Measurements from ENCODE around the gene GALNT13.

GALNT13 gene

DNA sequence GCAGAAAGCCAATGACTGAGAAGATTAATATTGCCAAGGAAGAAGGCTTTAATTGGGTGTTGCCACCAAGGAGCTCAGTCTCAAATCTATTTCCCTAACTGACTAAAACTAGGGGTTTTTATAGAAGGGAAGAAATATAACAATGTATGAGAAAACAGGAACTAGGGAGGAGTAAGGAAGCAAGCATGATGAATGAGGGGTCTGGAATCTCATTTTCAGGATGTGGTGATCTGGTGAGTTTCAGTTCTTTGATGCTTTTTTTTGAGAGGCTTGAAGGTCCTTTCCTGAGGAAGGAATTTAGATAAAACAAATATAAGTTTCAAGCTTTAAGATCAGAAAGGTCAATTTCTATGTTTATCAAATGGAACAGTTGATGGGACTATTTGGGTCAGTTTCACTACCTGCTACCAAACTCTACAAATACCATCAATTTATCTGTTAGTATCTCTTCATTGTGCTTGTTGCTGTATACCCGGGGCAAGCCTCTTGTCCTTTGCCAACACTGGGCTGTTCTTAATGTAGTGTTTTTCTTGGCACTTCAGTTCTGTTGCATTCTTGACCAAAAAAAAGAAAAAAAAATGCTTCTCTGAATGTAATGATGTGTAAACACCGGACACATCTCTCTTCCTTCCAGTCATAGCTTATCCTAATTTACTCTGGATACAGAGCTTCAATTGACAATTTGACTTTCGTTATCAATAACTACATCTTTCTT, 357.0 kb downstream of the GALNT13 start:
- DNase-seq (ENCODE audit: low spot score) = no peak

DNA sequence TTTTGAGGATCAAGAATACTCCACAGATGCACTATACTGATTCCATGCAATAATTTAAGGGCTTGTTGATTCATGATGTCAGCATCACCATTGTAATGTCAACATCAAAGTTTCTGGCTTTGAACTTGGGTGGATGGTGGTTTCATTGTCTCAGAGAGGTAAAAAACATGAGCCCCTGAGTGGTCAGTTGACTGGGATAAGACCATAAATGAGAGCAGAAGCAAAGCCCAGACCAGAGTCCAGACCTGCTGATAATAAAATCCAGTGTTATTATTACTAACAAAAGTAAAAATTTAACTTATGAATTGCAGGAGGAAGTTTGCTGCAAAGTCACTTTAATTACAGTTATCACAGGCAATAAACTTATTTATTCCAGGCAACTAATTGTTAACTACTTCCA, 358.2 kb downstream of the GALNT13 start:
- DNase-seq (ENCODE audit: low spot score) = no peak

DNA sequence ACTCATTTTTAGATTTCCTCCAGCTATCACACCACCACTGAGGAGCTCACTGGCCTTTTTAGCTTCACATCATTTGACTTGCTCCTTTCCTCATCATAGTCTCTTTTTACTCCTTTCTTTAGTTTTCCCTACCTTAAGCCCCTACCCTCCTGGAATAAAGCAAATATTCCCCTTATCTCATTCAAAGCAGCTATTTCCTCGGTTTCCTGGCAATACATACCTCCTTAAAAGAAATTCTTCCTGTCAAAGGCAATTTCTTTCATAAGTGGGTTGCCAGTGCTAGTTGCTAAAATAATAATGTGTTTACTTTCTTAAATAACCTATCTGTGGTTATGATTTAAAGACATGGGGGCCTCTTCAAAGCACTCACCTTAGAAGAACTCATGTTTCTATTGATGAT, 359.3 kb downstream of the GALNT13 start:
- no peak for DNase-seq (ENCODE audit: low spot score)

DNA sequence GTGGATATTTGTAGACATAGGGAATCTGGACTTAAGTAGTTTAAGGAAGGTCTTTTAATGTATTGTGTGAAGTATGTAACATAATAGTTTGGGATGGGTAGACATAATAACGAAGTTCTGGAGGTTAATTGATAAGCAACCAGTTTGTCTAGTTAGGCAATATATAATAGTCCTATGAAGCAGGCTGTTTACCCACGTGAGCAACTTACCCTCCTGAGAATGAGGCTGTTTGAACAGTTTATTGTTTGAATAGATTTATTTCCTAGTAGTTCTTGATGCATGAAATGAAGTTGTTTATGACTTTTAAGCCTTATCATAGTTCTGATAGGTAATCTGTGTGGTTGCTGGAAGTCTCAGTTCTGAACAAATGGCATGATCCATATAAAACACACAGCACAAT, 361.5 kb downstream of the GALNT13 start:
- no peak for DNase-seq (ENCODE audit: low spot score)

DNA sequence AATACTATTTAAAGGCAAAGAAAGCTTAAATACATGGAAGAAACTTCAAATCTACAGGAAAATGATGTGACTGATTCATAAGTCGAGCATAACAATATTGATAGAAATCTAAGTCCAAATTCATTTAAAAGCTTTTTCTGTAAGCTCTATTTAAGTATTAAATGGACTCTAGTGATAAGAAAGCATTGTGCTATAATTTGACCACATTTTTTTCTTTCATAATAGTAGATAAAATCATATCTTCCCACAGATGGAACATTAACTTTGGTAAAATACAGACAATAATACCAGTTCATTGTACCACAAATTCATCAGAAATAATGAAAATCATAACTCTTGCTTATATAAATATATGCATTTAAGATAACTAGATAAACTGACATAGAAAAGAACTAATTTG, 366.5 kb downstream of the GALNT13 start:
- DNase-seq (ENCODE audit: low spot score) = no peak

DNA sequence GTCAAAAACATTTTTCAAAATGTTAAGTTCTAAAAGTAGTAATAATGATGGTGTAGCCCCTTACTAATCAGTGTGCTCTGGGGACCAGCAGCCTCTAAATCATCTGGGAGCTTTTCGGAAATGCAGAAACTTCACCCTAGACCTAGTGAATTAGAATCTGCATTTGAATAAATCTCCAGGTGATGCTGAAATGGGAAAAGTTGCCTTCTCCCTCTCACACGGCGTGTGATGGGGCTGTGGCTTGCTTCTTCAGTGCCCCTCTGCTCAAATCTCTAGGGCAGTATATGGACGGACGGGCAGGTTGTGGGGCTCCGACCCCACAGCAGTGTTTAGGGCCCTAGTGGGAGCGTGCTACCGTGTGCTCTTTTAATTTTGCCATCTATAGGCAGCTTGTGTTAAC, 368.6 kb downstream of the GALNT13 start:
- no peak for DNase-seq (ENCODE audit: low spot score)

DNA sequence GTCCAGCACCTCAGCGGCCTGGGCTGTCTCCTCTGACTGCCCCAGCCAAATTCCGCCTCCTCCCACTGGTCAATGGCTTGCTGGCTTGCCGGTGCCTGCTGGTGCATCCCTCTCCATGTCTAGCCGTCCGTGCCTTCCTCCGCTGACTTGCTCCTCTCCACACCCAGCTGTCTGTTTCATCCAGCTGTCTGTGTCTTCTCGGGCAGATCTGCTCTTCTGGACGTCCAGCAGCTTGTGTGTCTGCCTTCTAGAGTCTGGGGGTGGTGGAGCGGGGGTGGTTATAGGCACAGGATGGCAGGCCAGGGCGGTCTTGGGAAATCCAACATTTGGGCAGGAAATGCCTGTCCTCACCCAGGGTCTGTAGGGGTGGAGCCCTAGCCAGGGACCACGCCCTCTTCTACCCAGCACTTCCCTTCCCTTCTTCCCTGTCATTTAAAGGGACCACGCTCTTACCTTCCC, 369.2 kb downstream of the GALNT13 start:
- no peak for DNase-seq (ENCODE audit: low spot score)

DNA sequence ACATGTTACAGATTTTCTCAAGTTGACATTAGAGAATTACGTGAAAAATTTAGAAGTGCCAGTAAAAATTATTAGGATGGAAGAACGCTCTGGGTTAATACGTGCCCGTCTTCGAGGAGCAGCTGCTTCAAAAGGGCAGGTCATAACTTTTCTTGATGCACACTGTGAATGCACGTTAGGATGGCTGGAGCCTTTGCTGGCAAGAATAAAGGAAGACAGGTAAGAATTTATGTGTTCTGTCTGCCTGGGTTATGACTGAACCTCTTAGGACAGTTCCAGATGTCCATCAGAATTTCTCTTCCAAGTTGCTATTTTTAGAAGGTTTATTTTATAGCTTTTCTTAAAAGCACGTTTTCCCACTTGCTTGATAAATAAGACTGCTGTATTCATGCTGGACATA, 371.0 kb downstream of the GALNT13 start:
- no peak for DNase-seq (ENCODE audit: low spot score)

DNA sequence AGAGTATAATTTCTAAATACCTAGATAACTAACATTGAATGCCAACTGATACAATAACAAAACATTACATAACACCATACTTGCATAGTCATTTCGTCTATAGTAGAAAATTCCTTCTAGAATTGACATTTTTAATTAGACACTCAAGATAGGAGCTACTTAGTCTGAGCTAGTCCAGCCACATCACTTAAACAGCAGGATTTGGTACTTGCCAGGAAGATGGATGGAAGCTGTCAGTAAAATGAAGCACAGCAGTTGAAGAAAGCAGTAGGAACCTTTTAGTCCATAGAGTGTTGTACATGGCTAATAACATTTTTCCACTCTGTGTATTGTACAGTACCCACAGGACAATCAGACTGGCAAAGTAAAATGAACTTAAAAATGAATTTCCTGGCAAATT, 372.0 kb downstream of the GALNT13 start:
- DNase-seq (ENCODE audit: low spot score) = no peak

DNA sequence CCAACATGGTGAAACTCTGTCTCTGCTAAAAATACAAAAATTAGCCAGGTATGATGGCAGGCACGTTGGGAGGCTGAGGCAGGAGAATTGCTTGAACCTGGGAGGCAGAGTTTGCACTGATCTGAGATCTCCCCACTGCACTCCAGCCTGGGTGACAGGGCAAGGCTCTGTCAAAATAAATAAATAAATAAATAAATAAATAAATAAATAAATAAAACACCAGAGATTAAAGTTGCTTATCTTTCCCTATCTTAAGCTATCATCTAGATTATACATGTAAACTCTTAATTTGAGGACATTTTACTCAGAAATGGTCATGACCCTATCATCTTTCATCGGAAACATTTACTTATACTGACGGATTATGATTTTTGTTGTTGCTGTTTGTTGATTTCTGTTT, 373.2 kb downstream of the GALNT13 start:
- no peak for DNase-seq (ENCODE audit: low spot score)

DNA sequence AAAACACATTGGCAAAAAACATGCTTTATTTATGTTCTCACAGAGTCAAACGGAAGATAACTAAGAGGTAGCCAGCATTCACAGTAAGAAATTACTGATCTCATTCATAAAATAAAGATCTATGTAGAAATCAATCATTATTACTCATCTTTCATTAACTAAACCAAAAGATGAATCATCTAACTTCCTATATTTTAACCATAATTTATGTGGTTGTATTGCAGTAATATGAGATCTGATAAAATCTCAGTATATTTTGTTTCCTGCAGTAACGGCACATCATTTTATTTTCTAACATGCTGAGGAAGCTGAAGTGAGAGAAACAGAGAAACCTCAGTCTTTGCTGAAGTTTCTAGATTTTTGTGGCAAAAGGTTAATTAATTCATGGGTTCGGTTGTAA, 375.8 kb downstream of the GALNT13 start:
- DNase-seq (ENCODE audit: low spot score) = no peak

DNA sequence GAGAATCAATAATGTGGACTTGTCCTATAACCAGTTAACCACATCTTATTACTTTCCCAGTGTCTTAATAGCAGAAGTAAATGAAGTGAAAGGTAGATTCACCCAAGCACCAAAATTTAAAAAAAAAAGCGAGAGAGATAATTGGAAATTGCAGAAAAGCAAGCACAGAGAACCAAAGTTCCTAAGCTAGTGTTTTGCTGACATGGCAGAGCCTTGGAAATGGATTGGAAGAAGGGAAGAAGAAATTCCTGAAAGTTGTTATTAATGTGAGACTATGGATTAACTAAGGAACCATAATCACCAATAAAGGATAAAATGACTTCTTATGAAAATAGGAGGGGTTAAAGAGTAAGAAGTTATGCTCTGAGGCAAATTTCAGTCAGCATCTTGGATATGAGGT, 384.4 kb downstream of the GALNT13 start:
- no peak for DNase-seq (ENCODE audit: low spot score)

DNA sequence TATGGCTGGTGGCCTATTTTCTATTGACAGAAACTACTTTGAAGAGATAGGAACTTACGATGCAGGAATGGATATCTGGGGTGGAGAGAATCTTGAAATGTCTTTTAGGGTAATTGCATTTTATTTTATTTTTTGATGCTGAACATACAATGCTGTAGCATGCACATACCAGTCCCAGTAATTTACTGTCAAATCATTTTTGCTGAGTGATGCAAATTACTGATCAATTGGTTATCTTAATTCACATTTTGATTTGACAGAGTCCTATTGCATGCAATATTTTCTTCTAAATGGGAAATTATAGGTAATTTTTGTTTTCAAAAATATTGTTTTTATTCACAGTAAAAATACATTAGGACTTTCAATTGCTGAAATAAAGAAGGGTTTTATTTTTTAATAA, 387.3 kb downstream of the GALNT13 start:
- DNase-seq (ENCODE audit: low spot score) = no peak

DNA sequence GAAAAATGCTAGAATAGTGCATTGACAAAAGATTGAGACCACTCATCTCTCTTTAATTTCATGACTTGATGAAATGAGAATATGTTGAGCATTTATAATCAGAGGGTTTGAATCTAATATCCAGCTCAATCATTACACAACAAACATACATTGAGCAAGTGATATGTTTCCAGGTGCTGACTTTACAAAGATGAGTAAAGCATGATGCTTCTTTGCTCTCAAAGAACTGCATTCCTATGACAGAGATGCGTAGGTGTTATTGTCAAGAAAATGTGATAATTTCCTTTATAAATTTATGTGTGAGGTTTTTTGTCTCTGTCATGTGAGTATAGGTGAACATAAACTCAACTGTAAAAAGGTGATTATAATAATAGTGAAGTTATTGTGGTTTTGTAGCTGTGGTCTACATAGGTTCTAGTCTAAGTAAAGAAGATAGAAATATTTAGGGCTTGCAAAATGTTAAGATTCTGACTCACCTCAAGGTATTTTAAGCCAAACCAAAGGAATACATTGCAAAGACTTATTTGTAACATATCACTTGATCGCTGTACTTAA, 389.8 kb downstream of the GALNT13 start:
- no peak for DNase-seq (ENCODE audit: low spot score)

DNA sequence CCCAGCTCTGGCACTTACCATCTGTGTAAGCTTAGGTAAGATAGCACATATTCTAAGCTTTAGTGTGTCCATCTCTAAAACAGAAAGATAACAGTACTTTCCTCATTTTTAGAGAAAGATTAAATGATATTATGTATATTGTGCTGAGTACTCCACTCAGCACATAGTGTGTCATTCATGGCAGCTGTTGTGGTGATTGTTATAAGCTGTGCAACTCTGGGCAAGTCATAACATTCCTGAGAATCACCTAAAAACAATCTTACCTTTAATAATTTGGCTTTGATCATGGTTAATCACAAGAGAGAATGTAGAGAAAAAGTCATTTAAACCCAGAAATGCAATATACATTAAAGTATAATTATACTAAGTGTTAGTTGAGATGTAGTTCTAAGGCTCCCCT, 391.5 kb downstream of the GALNT13 start:
- no peak for DNase-seq (ENCODE audit: low spot score)

DNA sequence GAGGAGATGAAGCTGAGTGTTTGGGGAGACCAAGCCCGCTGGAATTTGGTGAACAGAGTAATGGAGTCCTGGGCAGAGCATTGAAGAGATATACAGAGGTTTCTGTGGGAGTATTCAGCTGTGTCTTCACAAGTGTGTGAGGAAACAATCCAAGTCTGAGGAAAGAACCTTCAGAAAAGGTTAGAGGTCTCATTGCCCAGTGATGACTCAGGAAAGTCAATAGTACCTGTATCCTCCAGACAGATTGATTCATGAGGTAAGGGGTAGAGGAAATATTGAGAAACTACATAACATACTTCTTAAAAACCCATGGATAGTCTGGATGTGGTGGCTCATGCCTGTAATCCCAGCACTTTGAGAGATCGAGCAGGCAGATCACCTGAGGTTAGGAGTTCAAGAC, 392.3 kb downstream of the GALNT13 start:
- no peak for DNase-seq (ENCODE audit: low spot score)

DNA sequence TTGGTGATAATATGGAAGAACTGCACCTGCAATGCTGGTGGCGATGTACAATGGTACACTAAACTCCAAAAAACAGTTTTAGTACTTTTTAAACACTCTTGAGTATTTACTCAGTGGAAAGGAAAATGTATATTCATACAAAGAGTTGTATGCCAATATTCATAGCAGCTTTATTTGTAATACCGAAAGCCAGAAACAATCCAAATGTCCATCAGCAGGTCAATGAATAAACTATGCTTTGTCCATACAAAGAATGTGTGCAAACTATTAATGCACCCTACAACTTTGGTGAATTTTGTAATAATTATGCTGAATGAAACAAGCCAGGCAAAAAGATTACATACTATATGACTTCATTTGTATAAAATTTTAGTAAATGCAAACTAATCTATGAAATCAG, 396.3 kb downstream of the GALNT13 start:
- no peak for DNase-seq (ENCODE audit: low spot score)

DNA sequence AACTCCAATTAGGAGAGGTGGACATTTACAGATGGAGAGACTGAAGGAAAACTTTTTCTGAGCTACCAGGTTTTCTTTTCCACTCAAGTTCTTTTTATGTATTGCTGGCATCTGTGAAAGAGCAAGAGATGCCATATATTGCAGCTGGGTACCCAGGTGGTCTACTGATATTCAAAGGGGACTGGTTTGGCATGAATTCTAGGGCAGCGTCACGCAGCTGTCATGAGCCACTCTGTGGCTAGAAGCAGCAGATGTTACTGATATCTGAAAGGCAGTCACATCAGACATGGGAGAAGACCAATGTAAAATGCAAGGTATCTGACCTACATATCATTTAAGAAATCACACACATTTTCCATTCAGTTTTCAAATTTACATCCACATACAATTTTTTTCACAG, 408.8 kb downstream of the GALNT13 start:
- no peak for DNase-seq (ENCODE audit: low spot score)

DNA sequence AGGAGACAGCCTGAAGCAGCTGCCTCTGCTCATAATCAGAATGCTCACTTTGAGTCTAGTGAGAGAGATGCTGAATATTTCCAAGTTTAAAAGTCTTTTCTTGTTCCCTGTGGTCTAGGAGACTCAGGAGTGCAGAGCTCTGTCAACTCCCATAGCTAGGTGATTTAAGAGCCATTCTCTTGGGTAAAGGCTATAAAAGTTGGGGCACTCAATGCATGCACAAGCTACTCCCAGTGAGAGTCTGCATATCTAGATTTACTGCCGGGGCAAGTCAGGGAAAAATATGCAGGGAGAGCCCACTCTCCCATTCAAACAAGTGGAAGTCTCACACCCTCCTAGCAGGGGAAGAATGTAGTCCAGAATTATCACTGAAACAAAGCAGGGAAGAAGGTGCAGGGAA, 418.1 kb downstream of the GALNT13 start:
- no peak for DNase-seq (ENCODE audit: low spot score)

DNA sequence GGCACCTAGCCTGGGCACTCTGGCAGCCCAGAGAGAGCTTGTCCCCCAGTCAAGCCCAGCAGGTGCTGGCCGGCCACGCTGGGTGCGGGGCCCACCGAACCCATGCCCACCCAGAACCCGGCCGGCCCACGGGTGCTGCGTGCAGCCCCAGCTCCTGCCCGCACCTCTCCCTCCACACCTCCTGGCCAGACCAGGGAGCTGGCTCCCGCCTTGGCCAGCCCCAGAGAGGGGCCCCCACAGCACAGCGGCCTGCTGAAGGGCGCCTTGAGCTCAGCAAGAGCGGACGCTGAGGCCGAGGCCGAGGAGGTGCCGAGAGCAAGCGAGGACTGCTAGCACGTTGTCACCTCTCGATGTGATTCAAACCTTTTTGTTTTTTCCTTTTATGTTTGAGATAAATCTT, 419.8 kb downstream of the GALNT13 start:
- DNase-seq (ENCODE audit: low spot score) = no peak

DNA sequence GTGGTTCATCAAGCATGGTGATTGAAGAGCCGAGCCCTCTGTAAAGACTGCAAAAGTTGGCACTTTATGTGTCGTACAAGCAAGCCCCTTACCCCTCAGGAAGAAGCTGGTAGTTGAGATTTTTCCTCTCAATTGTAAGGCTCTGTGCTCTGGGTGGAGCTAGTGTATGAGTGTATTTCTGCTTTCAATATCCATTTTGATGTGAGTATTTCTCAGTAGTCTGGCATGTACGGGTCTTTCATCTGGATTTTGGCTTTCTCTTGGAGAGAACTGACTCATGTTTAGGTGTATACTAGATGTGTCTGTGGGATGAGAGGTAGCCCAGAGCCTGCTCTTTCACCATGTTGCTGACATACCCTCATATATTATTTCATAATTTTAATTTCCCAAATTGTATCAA, 420.2 kb downstream of the GALNT13 start:
- DNase-seq (ENCODE audit: low spot score) = no peak

DNA sequence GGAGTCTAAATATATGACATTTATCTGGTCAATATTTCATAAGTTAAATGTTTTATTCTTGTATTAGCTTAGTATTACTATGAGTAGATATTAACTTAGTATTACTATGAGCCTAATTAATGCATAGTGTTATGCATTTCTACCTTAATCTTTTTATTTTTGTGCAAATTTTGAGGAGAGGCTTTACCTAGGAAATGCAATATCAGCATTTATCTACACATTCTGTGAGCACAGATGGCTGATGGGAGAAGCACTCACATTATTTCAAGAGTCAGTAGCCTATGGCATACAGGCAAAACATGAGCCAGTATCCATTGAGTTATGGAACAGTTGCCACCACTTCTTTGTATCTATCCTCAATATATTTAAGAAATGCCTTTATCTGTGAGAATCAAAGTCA, 422.1 kb downstream of the GALNT13 start:
- DNase-seq (ENCODE audit: low spot score) = no peak

DNA sequence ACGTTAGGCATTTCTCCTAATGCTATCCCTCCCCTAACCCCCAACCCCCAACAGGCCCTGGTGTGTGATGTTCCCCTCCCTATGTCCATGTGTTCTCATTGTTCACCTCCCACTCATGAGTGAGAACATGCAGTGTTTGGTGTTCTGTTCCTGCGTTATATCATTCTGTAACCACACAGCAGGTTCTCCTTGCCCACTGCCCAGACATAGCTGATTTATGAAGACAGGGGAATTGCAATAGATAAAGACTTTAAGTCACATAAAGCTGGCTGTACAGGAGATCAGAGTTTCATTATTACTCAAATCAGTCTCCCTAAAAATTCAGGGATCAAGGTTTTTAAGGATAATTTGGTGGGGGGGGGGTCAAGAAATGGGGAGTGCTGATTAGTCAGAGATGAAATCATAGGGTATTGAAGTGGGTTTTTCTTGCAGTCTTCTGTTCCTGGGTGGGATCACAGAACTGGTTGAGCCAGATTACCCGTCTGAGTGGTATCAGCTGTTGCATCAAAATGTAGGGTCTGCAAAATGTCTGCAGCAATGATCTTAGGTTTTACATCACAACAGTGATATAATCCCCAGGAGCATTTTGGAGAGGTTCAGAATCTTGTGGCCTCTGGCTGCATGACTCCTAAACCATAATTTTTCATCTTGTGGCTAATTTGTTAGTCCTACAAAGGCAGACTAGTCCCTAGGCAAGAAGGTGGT, 434.7 kb downstream of the GALNT13 start:
- no peak for DNase-seq (ENCODE audit: low spot score)

DNA sequence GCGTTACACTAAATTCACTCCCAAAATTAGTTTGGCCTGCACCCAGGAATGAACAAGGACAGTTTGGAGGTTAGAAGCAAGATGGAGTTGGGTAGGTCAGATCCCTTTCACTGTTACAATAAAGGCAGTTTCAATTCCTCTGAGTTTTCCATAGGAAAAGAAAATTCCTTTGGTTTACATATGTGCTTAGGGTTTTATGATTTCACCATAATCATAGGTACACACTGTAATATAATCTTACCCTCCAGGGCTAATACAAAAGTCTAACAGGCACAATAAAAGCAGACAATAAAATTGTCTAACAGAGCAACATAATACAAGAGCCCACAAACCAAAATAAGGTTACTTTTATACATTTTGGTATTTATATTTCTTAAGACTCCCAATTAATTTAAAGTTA, 435.3 kb downstream of the GALNT13 start:
- DNase-seq (ENCODE audit: low spot score) = no peak
